ENCODE results near the gene ERGIC3. TPM values are rescaled to one million over a fixed set of nuclear protein-coding genes. Genes with fewer than 3 reads are reported as not detected.
A peak's percentile ranks its signal among the peaks of the same experiment; 100 is the strongest.

ERGIC3 gene
- total RNA-seq, 1 experiment from 2014 or later, result 426 TPM

DNA sequence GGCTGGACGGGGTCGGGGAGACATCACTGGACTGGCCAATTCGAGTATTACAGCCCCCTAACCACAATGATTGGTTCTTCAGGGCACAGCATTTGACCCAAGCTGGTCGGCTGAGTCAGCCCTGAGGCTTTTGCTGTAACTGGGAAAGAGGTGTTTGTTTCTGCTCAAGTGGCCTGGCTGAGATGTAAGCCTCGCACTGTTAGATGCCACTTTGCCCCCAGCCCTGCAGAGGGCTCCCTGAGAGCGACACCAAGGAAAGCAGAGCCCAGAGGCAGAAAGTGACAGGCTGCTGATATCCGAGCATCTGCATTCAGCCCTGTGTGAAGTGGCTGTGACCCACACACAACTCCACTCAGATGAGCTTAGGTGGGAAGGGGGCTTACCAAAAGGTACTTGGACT lies 19.4 kb downstream of the ERGIC3 start:
- peak; percentile 89 for DNase-seq (ENCODE audit: low spot score)

DNA sequence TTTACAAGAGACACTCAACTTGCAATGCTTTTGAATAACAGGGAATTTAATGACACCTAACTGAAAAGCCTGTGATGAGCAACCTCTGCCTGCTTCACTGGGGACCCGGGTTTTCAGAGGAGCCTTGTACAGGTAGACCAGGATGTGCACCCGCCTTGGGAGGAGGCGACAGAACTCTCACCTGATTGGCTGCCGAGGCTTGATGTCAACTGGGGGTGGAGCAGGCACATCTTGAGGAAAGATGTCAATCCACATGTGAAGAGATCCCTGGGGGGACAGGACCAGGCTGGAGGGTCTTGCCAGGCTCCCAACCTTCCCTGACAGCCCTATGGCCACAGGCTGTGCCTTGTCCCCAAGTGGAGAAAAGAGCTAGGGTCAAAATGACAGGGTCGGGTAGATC lies 19.8 kb downstream of the ERGIC3 start:
- DNase-seq (ENCODE audit: low spot score), result peak; percentile 58

DNA sequence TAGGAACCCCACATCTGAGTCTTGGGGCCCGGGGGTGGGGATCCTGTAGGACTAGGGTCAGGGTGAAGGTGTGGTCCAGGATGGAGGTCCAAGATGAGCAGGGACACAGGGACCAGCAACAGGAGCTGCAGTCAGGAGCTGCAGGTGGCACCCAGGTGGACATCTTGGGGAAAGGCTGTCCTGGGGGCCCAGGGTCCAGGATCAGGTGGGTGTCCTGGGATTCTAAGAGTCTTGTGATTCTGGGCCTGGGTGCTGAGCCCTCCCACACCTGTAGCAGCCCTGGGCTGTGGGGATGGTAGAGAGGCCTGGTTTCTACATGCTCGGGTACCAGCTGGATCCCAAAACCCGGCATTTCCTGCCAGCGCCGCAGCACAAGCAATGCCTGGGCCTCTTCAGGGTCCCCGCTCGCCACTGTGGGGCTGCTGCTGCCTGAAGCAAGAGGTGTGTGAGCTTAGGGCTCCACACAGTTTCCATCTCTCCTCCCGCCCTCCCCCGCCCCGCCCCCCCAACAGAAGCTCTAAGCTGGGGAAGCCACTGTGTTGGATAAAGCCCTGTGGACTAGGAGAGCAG lies 20.7 kb downstream of the ERGIC3 start:
- no peak for DNase-seq (ENCODE audit: low spot score)

DNA sequence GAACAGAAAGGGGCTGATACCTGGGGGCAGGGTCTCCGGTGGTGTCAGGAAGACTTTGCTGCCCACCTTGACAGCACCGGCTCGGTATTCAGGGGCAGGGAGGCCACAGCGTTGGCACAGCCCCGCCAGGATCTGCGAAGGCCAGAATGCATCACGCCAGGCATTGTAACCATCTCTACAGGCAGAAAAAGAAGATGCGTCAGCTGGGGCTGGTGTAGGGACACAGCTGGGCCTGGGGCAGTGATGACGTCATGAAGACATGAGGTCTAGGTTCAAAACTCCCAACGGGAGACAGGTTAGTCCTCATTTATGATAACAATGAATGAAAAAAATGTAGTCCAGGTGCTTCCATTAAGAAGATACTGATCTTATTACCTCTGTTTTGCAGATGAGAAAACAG lies 22.0 kb downstream of the ERGIC3 start:
- no peak for DNase-seq (ENCODE audit: low spot score)

DNA sequence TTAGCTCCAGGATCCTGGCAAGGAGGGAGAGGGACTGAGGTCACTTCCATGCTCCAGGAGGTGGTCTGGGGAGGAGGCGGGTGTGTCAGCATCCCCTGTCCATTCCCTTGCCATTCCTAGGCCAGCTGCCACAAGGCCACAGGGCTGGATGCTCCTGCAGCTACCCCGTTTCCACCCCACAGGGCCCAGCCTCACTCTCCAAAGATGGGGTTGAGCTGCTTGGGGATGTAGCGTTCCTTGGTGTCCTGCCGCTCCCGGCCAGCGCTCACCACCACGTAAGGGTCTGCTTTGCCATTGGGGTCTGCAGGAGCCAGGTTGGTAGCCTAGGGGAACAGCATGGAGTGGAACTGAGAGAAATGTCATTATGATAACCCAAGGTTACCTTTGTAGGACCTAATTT lies 23.0 kb downstream of the ERGIC3 start:
- DNase-seq (ENCODE audit: low spot score), result no peak

DNA sequence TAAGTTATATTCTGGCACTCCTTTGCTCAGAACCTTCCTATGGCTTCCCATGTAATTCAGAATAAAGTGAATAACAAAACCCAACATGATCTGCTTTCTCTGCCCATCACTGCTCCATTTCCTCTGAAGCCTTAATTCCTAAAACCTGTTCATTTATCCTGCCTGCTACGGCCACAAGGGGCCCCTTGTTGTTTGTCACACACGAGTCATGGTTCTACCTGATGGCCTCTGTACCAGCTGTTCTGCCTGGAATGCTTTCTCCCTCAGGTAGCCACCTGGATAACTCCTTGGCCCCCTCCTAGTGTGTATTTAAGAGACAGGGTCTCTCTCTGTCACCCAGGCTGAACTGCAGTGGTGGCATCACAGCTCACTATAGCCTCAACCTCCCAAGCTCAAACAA lies 26.8 kb downstream of the ERGIC3 start:
- DNase-seq (ENCODE audit: low spot score), result peak; percentile 81

DNA sequence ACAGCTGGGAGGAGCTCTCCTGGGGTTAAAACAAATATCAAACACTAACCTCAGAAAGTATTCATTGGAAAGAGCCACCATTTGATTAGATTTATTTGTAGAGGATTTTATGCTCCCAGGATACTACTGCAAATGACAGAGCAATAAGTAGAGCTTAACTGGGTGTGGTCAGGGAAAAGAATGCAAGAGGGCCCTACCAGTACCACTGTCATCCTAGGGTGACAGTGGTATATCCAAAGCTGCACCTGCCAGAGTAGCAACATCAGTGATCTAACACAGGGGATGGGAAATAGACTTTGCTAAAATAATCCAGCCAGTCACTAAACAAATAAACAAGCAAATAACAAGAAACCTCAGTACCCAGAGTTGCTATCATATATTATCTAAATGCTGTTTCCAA lies 29.7 kb downstream of the ERGIC3 start:
- no peak for DNase-seq (ENCODE audit: low spot score)

DNA sequence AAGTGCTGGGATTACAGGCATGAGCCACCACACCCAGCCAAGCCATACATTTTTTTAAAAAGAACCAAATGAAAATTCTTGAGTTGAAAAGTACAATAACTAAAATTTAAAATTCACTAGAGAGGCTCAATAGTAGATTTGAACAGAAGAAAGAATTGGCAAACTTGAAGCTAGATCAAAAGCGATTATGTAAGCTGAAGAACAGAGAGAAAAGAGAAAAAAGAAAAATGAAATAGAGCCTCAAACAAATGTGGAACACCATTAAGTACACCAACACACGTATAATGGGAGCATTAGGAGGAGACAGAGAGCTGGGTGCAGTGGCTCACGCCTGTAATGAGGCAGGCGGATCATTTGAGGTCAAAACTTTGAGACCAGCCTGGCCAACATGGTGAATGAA lies 31.0 kb downstream of the ERGIC3 start:
- no peak for DNase-seq (ENCODE audit: low spot score)

DNA sequence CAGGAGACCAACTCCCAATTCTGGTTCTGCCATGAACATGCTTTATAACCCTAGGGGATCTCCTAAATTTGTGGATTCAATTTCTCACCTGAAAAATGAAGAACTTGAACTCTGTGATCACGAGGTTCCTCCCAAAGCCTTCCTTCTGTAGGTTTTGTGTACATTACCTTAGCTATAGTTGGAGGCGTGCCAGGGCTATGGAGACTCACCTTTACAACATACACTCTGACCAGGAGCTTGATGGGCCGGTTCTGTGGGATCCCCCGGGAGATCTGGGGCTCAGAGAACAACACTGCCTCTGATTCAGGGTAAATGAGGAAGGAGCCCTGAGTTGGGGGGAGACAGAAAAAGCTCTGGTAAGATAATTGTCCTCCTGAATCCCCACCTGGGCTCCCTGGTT lies 34.1 kb downstream of the ERGIC3 start:
- DNase-seq (ENCODE audit: low spot score), result peak; percentile 100

DNA sequence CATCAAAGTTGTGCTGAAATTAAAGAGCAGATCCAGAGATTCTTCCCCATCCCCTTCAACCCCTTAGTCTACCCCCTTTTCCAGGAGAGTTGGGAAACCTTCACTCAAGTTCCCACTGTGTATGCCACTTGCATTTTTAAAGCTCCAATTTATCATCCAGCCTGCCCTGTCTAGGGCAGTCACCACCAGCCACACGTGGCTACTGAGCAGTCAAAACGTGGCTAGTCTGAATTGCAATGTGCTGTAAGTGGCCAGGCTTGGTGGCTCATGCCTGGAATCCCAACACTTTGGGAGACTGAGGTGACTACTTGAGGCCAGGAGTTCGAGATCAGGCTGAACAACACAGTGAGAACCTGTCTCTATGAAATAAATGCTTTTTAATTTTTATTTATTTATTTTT lies 34.9 kb downstream of the ERGIC3 start:
- DNase-seq (ENCODE audit: low spot score), result no peak

DNA sequence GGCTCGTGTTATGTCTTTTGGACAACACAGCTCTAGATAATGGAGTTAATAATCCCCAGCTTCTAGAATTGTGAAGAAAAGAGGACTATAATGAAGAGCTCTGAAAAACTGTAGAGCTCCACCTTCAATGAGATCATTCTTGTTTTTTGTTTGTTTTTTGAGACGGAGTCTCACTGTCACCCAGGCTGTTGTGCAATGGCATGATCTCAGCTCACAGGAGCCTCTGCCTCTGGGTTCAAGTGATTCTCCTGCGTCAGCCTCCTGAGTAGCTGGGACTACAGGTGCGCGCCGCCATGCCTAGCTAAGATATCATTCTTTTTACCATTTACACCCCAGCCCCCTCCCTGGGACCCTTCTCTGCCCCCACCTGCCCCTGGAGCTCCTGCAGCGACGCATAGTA lies 36.6 kb downstream of the ERGIC3 start:
- no peak for DNase-seq (ENCODE audit: low spot score)

DNA sequence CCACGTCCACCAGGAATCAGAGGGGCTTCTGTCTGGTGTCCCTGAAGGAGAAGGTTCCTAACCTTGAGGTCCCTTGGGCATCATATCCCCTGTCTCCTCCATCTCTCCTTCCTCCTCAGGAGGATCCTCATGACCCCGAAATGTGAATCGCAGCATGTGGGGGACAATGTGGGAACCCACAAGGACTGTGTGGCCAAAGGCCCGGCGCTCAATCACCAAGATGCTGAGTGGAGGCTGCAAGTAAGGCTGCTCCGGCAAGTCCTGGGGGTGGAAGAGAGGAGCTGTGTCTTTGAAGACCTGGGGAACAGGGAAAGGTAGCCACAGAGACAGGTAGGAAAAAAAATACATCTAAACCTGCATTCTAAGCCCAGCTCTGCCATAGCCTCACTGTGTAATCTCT lies 37.3 kb downstream of the ERGIC3 start:
- DNase-seq (ENCODE audit: low spot score), result no peak

DNA sequence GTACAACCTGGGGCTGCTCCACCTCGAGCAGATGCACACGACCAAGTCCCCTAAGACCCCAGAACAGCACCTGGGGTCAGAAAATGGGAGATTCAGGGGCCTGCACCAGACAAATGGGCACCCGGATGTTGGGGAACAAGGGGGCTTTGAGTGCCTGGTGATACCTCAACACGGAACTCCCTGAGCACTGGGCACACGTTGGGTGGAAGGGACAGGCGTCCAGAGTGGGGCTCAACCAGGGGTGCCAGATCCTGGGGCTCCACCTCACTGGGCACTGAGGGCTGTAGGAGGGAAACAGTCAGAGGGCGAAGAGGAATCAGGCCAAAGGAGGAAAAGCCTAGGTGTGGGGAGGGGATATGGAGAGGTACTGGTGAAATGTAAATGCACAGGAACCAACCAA lies 40.3 kb downstream of the ERGIC3 start:
- DNase-seq (ENCODE audit: low spot score), result no peak

DNA sequence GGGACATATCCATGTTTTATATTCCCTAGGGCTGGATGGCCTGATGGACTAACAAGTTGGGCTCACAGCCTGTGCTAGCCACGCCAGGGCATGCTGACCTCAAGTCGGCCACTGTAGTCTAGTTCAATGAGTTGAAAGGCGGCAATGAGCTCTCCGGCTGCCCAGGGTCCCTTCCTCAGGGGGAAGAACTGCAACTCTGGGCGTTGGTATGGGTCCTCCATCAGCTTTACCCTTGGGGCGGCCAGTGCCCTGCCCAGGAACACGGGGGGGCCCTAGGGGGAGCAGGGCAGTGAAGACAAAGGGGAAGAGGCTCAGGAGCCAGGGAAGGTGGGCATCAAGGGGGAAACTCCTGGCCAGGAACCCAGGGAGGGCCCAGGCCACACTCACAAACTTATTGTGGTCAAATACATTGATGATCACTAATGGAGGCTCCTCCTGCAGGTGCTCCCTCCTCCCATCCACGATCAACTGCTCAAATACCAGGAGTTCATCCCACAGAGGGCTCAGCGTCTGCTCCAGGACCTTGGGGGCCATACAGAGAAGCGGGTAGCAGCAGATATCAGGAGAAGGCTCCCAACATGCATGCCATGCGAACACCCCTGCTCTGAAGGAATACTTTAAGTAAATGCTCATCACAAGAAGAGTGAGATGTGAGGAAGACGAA lies 41.0 kb downstream of the ERGIC3 start:
- no peak for DNase-seq (ENCODE audit: low spot score)

DNA sequence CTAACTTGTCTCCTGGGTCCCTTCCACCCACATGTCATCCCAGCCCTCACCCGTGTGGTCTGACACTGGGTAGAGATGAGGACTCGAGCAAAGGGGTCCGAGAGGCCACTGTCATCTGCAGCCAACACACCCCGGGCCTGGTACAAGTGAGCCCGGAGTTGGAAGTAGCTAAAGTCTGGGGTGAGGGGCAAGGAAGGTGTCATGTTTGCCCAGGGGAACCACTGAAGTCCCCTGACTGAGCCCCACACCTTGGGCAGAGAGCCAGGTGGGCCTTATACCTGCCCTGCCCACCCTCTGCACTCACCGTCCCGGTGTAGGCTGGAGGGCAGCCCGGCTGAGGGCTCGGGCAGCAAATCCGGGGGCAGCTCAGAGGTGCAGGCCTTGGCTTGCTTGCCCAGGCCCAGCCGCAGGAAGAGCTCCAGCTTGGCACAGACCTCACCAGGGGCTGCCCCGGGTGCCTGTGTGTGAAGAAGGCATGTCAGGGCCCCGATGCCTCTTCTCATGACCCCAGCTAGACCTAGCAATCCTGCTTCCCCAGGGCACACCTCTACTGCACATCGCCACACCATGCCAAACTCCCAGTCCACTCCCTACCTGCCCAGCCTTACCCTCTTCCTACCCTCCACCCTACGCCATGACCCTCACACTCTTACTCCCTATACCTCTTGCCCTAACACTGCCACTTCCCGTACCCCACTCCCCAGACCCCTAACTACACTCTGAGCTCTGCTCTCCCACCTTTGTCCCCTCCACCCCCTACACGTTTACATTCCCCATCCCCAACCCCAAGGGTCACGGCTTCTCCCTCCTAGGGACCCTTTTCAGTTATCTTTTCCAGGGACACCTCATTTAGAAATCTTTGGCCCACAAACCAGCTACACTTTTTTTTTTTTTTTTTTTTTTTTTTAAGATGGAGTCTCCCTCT lies 42.0 kb downstream of the ERGIC3 start:
- DNase-seq (ENCODE audit: low spot score), result no peak

DNA sequence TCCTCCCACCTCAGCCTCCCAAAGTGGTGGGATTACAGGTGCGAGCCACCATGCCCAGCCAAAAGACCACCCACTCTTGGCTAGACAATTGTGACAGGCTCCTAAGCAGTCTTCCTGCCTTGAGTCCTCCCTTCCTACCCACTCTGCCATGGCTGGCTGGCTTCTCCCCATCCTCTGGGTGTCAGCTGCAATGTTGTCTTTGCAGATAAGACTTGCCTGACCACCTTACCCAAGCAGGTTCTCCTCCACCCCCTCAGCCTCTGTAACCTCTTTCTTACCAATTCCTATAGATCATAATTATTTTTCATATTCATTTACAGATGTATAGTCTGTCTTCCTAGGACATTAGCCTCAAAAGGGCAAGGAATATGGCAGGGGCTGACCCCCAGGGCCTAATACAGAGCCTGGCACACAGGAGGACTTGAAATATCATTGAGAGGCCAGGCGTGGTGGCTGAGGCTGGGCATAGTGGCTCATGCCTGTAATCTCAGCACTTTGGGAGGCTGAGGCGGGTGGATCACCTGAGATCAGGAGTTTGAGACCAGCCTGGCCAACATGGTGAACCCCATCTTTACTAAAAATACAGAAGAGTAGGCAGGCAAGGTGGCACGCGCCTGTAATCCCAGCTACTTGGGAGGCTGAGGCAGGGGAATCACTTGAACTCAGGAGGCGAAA lies 45.0 kb downstream of the ERGIC3 start:
- DNase-seq (ENCODE audit: low spot score), result no peak

DNA sequence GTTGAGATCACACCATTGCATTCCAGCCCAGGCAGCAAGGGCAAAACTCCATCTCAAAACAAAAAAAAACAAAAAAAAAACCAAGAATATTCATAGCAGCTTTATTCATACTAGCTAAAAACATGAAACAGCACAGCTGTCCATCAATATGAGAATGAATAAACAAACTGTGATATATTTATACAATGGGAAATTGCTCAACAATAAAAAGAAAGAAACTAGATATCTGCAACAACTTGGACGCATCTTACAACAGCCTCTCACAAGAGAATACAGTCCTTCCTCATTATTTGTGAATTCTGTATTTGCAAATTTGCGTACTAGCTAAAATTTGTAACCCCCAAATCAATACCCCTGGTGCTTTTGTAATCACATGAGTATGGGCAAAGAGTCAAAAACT lies 45.6 kb downstream of the ERGIC3 start:
- DNase-seq (ENCODE audit: low spot score), result no peak

DNA sequence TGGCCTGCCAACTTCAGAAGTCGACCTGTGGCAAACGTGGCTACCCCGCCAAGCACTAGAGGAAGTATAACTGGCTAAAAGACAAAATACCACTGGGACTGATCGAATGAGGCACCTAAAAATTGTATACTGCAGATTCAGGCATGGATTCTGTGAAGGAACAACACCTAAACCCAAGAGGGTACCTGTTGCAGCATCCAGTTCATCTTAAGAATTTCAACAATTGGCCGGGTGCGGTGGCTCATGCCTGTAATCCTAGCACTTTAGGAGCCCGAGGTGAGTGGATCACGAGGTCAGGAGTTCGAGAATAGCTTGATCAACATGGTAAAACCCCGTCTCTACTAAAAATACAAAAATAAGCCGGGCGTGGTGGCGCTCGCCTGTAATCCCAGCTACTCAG lies 46.5 kb downstream of the ERGIC3 start:
- DNase-seq (ENCODE audit: low spot score), result no peak

DNA sequence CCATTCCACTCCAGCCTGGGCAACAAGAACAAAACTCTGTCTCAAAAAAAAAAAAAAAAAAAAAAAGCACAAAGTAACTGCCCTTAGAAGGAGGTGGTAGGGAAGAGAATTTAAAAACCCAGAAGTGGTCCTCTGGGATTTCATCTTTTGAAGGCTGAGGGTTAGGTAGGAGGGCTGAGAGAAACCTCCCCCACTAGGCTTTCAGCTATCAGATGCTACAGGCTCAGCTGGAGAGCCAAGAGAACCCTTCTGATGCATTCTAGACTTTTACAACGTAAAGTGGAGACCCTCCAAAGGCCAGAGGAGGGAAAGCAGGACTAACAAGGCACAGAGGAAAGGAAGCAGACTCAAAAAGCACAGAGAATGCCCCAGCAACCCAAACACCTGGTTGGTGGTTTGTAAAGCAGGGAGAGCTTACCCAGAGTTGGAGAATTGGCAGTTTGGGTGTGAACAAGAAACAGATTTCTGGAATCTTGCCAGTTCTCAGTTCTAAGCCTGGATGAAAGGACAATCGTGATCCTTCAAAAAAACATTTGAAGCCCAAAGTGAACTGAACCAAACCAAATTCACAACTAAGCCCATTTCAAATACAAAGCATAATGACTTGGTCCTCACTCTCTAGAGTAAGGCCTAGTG lies 50.6 kb downstream of the ERGIC3 start:
- DNase-seq (ENCODE audit: low spot score), result no peak

DNA sequence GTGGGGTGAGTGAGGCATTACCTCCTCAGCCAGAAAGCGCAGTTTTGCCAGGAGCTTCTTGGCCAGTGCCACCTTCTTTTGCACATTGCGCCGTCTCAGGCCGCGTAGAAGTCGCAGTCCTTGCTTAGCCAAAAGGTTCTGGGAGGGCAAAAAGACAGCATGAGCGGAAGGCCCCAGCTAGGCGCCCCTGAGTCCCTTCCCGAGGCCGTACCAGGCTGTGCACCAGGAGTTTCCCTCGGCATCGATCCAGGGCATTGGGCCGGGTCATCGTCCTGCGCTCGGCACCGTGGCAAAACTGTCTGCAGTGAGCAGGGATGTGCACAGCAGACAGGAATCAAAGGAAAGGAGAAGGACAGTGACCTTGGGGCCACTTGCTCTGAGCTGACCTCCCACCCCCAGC lies 53.6 kb downstream of the ERGIC3 start:
- no peak for DNase-seq (ENCODE audit: low spot score)

DNA sequence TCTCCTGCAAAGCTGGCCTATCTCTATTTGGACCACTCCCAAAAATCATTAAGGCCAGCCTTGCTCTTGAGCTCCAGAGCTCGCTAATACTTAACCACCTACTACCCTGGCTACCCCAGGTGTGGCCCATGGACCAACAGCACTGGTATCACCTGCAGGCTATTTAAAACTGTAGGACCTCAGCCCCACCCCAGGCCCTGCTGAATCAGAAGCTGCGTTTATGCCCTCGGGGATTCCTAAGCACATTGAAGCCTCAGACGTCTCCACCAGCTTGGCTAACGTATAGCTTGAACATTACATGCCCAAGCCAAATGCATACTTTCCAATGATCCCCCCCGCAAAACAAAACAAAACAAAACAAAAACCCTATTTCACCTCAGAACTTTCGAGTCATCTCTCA lies 54.0 kb downstream of the ERGIC3 start:
- DNase-seq (ENCODE audit: low spot score), result no peak

DNA sequence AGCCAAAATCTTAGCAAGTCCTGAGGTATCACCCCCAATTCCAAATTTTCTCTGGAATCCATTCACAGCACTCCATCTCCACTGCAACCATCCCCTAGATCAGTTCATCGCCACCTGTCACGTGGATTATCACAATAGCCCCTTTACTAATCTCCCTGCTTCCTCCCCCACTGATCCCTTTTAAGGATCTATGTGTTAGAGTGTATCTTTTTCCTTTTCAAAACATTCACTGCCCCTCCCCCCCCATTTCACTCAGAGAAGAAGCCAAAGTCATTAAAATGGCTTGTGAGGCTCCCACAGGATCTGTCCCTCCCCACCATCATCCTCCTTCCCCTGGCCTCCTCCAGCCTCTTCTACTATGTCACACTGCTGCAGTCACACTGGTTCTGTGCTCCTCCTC lies 55.3 kb downstream of the ERGIC3 start:
- no peak for DNase-seq (ENCODE audit: low spot score)
